Measurements from ENCODE around the gene POLA1. TPM values are rescaled to one million over a fixed set of nuclear protein-coding genes. Genes with fewer than 3 reads are reported as not detected.
"Not testable (repeated sequence)": the region's sequence is repeated elsewhere in the genome, so short reads cannot be mapped to it uniquely, and the experiment has no call there.

The POLA1 gene
- total and polyA plus RNA-seq, 7 donors = 3.5 to 9.4 (median 6.8) TPM

- Histone ChIP-seq H3K4me3 (no peak overlapping the region), H3K27me3 (ENCODE audit: insufficient read depth in 3 of 3, low read length in 2 of 3) (no peaks in the 10 kb centered on the region), H3K27ac (no peak overlapping the region), H3K36me3 (ENCODE audit: insufficient read depth in 1 of 2, low read depth in 1 of 2) (no peaks in the 10 kb centered on the region), H3K9me3 (no peaks in the 10 kb centered on the region), H3K4me1 (no peaks in the 10 kb centered on the region)
- ATAC-seq (no peak), DNase-seq (no peak)
- no peak for TF ChIP-seq CTCF (IDR thresholded peaks at IDR 0.05)
- 38 to 62% (median 54%) methylated on average over 3 of the region's 3 CpGs for WGBS, 3 donors
- intact Hi-C loops (cut with DNase I) = no loop called here
Observed at GRCh38 chrX:24790166-24790565, 96.4 kb downstream of the POLA1 start.

- Histone ChIP-seq H3K27ac (no peak overlapping the region), H3K9me3 (no peaks in the 10 kb centered on the region), H3K27me3 (ENCODE audit: insufficient read depth in 3 of 3, low read length in 2 of 3) (no peaks in the 10 kb centered on the region), H3K36me3 (ENCODE audit: insufficient read depth in 1 of 2, low read depth in 1 of 2) (no peaks in the 10 kb centered on the region), H3K4me1 (no peaks in the 10 kb centered on the region), H3K4me3 (no peak overlapping the region)
- DNase-seq (no peak), ATAC-seq (peak; percentile 45 to 76 (median 53))
- intact Hi-C loops (cut with DNase I) = no loop called here
- no peak for TF ChIP-seq CTCF (IDR thresholded peaks at IDR 0.05)
Observed at GRCh38 chrX:24796204-24796603, 102.5 kb downstream of the POLA1 start.

- TF ChIP-seq CTCF (IDR thresholded peaks at IDR 0.05) = no peak
- no peaks in the 10 kb centered on the region for H3K4me1 ChIP-seq
- ATAC-seq (peak; percentile 59 to 81 (median 72)), DNase-seq (no peak)
- H3K27me3 ChIP-seq (ENCODE audit: insufficient read depth in 3 of 3, low read length in 2 of 3) = no peaks in the 10 kb centered on the region
- H3K4me3 ChIP-seq = no peak overlapping the region
- H3K36me3 ChIP-seq (ENCODE audit: insufficient read depth in 1 of 2, low read depth in 1 of 2) = no peaks in the 10 kb centered on the region
- intact Hi-C loops (cut with DNase I) = no loop called here
- no peak overlapping the region for H3K27ac ChIP-seq
- WGBS, 3 donors = 48 to 52% (median 49%) methylated on average over 4 of the region's 4 CpGs
- H3K9me3 ChIP-seq = no peaks in the 10 kb centered on the region
Observed at GRCh38 chrX:24799078-24799477, 105.4 kb downstream of the POLA1 start.

GRCh38 chrX:24799565-24799964 is 105.8 kb downstream of the POLA1 start:
- no peak for TF ChIP-seq CTCF (IDR thresholded peaks at IDR 0.05)
- no peaks in the 10 kb centered on the region for H3K36me3 ChIP-seq (ENCODE audit: insufficient read depth in 1 of 2, low read depth in 1 of 2)
- ATAC-seq (peak in 2 of 4 donors; percentile 43 to 56), DNase-seq (no peak)
- H3K9me3 ChIP-seq = no peaks in the 10 kb centered on the region
- 25 to 45% (median 43%) methylated on average over 2 of the region's 2 CpGs for WGBS, 3 donors
- H3K4me1 ChIP-seq = no peaks in the 10 kb centered on the region
- H3K27ac ChIP-seq = no peak overlapping the region
- no peaks in the 10 kb centered on the region for H3K27me3 ChIP-seq (ENCODE audit: insufficient read depth in 3 of 3, low read length in 2 of 3)
- intact Hi-C loops (cut with DNase I) = no loop called here
- no peak overlapping the region for H3K4me3 ChIP-seq

- TF ChIP-seq CTCF (IDR thresholded peaks at IDR 0.05) = no peak
Observed at GRCh38 chrX:24805201-24805600, 111.5 kb downstream of the POLA1 start.

GRCh38 chrX:24819807-24820206 is 126.1 kb downstream of the POLA1 start:
- H3K4me1 ChIP-seq; ATAC-seq; intact Hi-C loops (cut with DNase I); DNase-seq; H3K36me3 ChIP-seq (ENCODE audit: insufficient read depth in 1 of 2, low read depth in 1 of 2); H3K9me3 ChIP-seq; H3K27me3 ChIP-seq (ENCODE audit: insufficient read depth in 3 of 3, low read length in 2 of 3); H3K27ac ChIP-seq; H3K4me3 ChIP-seq: not testable (repeated sequence)
- 78 to 100% (median 94%) methylated on average over 1 to 2 of the region's 2 CpGs for WGBS, 3 donors

More at GRCh38 chrX:24805201-24805600, 111.5 kb downstream of the POLA1 start:
- Histone ChIP-seq H3K4me1 (no peaks in the 10 kb centered on the region), H3K4me3 (no peak overlapping the region), H3K27me3 (ENCODE audit: insufficient read depth in 3 of 3, low read length in 2 of 3) (no peaks in the 10 kb centered on the region), H3K36me3 (ENCODE audit: insufficient read depth in 1 of 2, low read depth in 1 of 2) (no peaks in the 10 kb centered on the region), H3K9me3 (no peaks in the 10 kb centered on the region), H3K27ac (no peak overlapping the region)
- DNase-seq = no peak
- ATAC-seq = no peak
- intact Hi-C loops (cut with DNase I) = no loop called here
- 37 to 44% (median 40%) methylated on average over 7 of the region's 7 CpGs for WGBS, 3 donors

All from psoas muscle (tissue), 8 donors.